HPDE6-E6E7 (cell line): ENCODE results near the gene MMD.
A peak's percentile ranks its signal among the peaks of the same experiment; 100 is the strongest.
"Not testable (repeated sequence)": the region's sequence is repeated elsewhere in the genome, so short reads cannot be mapped to it uniquely, and the experiment has no call there.

ENCODE experiments used
- DNase-seq: peaks from one replicate; pipeline ENCODE4 v3.0.0; 2011; ENCODE audit warnings: missing footprints; ENCODE audit errors: extremely low spot score

The MMD gene, protein sequence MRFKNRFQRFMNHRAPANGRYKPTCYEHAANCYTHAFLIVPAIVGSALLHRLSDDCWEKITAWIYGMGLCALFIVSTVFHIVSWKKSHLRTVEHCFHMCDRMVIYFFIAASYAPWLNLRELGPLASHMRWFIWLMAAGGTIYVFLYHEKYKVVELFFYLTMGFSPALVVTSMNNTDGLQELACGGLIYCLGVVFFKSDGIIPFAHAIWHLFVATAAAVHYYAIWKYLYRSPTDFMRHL

DNA sequence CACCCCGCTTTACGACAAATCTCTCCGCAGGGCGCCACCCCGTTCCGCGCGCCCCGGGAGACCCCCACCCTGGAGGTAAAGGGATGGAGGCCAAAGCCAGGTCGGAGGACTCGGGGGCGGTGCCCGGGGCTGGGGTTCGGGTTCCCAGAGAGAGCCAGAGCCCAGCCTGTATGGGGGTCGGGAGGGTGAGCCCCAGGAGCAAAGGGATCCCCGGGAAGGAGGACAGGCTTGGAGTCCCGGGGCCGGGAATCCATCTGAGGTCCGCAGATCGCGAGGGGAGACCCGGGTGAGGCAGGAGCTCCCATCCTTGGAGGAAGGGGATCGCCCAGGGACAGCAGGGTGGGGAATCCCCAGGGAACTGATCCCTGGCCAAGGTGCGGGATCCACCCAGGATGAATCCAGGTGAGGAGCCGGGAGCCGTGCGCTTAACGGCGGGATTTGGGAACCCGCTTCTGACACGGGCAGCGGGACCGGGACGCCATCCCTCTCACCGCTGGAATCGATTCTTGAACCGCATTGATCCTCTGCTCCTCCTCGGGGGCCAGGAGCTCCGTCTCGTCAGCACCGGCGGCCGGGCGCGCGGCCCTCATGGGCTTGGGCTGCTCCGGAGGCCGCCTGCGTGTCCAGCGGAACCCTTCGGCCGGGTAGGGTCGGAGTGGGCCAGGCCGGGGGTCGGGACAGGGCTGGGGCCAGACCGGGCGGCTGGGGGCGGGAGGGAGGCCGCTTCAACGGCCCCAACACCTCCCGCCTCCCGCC, at the start of gene MMD:
TSS of gene MMD (minus strand) at position 657 of the 756 bp plus-strand sequence. CDS start at position 517, 140 bp downstream.
- peak; percentile 65 for DNase-seq

DNA sequence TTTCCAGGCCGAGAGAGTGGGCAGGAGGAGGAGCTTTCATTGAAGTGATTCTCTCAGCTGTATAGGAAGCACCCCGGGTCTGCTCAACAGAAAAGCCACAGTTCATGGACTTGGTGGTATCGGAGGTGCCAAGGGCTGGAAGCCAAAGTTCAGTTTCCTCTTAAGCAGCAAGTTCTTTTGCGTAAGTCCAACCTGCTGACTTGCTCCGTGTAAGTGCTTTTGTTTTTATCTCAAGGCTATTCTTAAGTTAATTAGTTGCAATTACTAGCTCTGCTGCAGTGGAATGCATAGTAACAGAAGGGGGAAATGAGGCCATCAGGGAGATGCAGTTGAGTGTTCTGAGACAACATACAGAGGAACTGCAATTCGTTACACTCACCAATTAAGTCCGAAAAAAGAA, 45.0 kb upstream of the MMD start:
- no peak for DNase-seq

DNA sequence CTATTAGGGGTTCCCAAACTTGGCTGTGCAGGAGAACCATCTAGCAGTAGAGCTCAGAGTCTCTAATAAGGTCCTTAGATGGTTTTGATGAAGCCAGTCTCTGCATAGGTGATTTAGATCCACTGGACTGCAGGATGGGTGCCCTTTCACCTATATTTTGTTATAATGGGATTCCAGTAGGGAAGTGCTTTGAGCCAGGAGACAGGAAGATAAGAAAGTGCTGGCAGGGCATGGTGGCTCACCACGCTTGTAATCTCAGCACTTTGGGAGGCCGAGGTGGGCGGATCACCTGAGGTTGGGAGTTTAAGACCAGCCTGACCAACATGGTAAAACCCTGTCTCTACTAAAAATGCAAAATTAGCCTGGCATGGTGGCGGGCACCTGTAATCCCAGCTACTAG, 44.1 kb upstream of the MMD start:
- DNase-seq = not testable (repeated sequence)

DNA sequence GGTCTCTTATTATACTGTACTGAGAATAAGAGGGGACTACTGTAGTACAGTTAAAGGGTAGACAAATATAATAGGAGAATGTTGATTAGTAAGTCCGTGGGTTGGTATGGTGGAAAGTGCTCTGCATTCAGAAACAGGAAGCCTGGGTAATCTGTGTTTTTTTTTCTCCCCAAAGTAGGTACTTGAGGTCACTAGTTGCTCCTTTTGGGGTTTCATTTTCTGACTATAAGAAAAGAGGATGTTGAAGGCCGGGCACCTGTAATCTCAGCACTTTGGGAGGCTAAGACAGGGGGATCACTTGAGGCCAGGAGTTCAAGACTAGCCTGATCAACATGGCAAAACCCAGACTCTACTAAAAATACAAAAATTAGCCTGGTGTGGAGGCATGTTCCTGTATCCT, 42.0 kb upstream of the MMD start:
- no peak for DNase-seq

DNA sequence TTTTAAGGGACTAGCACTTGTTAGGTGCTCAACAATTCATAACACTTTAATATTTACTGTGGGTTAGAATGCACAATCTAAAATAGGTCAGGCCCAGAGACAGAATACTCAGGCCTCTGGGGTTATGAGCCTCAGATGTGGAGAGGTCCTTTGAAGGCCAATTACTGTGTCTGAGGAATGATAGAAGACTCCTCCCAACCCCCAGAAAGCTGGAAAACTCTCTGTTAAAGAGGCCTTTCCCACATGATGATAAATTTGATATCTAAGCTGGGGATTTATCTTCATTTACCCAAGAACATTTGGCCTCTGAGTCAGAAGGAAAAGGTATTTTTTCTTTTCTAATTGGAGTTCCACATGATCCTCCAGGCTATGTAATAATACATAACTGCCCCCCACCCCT, 41.1 kb upstream of the MMD start:
- DNase-seq = no peak

DNA sequence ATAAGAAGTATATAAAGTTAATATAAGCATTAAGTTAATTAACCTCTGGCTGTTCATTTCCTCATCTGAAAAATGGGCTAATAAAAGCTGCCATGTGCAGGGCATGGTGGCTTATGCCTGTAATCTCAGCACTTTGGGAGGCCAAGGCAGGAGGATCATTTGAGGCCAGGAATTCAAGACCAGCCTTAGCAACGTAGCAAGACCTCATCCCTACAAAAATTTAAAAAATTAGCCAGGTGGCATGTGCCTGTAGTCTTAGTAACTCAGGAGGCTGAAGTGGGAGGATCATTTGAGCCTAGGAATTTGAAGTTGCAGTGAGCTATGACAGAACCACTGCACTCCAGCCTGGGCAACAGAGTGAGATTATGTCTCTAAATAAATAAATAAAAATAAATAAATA, 40.6 kb upstream of the MMD start:
- no peak for DNase-seq

DNA sequence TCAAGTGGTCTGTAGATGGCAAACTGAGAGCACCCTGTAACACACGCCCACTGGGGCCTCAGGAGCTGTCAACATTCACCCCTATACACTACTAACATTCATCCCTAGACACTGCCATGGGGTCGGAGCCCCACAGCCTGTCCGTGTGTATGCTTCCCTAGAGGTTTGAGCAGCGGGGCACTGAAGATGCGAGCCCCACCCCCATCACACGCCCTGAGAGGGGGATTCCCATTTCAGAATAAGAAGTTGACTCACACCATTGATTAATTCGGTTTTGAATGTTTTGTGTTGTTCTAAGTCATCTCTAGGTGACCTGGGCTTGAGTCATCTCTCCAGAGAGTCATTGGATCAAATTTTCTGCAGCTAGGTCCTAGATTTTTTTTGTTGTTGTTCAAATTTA, 37.3 kb upstream of the MMD start:
- DNase-seq = peak; percentile 66

DNA sequence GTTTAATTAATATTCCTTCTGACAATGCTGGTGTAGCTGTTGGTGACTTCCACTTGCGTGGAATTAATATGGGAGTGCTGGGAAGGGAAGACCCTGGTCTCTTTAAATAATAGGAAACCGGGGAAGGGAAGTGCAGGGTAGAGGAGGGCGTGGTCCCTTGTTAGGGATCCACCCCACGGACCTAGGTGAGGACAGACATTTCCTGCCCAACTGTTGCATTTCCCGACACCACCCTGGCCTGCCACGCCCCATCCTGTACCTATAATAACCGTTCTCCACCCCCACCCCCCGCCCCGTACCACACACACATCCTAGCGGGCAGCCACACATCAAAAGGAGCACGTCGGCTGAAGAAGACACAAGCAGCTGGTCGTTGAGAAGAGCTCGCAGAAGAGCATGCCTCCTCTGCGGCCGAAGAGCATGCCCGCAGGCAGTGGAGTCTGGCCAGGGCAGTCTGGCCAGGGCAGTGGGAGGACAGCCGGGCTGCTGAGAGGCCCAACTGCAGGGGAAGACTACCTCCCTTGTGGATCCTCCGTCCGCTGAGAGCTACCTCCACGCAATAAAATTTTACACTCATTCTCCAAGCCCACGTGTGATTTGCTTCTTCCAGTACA, 36.8 kb upstream of the MMD start:
- DNase-seq = no peak

DNA sequence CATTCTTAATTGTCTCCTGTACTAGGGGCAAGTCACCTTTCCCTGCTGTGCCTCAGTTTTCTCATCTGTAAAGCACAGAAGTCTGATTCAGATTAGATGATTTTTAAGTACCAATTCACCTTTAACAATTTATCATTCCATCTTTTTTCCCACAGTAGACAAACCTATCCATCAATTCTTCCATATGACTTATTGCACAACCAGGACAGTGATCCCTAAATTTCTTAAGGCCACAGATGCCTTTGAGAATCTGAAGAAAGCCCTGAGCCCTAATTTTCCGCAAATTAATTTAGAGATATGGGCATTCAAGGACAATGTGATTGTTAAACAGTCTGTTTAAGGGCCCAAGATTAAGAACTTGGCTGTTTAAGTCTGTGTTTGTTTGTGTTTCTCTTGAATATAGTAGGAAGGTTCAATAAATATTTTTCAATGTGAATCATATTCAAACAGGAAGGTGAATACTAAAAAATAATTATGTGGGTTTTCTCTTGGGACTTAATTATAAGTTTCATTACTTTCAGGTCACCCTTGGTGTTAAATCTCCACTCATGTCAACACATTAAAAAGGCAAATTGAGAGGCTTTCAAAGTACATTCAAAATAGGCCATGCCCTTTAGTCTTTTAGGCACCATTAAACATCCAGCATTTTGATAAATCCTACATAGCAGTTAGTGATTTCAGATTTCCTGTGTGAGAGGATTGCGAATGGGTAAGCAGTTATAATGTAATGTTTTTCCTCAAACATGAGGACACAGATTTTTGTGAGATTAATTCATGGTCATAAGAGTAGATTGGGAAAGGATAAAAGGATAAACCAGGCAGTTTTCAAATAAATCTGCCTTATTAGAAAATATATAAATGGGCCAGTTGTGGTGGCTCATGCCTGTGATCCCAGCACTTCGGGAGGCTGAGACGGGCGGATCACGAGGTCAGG, 34.9 kb upstream of the MMD start:
- no peak for DNase-seq

DNA sequence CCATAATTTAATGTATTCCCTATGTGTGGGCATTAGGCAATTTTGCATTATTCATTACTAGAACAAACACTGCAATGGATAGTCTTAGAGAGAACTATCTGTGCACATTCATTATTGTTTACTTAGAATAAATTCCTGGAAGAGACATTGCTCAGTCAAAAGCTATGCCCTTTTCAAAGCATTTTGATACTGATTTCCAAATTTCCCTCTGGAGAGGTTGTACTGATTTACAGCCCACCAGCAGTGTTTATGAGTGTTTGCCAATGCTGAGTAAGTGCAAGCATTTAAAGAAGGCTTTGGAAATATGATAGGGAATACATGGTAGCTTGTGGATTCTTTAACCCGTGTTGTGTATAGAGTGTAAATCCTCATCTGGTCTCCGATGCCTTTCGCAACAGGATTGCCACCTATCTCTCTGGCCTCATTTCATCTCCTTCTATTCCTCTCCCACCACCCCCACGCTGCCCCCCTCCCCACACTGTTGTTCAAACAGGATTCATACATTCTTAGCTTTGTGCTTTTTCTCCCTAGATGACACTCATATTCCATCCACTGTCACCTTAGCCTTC, 33.4 kb upstream of the MMD start:
- no peak for DNase-seq

DNA sequence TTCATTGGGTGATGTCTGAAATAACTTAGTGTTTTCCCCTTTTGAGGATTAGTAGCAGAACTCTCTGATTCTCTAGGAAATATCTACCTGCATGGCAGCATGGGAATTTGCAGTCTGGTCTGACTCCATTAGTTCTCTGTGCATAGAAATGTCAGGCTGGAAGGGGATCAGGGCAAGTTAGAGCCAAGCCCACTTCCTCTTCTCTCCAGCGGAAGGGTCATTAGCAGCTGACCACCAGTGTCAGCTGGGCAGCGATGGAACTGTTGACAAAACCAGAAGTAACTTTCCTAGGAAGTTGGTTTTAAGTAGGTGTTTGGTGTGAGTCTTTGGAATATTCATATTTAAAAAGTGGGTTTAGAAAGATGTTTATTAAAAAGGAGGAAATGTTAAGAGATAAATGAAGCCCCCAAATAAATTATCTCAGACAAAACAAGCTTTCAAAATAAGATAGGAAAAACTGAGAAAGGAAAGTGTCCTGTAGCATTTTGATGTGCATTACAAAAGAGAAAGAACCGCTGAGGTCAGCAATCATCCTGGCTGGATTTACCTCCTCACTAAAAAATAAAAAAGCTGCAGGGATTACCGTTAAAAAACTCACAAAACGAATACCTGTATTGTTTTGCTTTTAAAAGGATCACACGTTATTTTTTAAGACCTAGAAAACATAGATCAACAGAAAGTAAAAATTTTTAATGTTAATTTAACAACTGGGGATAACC, 32.4 kb upstream of the MMD start:
- no peak for DNase-seq

DNA sequence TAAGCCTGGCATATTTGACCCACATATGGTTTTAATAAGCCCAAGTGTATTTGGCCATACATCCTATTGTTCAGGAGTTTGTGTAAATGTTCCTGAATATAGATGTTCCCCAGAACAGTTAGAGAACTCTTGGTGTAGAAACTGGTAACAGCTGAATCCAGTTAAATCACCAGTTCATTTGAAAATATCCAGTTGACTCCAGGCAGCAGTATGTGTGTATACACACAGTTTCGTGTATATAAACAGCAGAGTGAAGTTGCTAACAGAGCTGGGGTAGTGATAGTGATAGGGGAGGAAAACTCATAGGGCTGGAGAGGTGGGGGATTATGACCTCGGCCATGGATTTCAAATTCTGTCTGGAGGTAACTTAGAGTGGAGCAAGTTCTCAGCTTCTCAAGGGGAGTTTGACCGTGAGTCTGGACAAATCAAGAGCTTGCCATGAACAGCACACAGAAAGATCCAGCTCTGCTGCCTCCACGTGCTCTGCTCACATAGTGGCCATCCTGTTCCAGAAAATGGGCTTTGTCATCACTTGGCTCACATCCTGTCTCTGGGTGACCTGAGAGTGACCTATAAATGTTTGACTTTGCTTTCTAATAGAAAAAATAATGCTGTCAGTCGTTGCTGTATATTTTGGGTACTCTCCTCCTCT, 30.6 kb upstream of the MMD start:
- no peak for DNase-seq

DNA sequence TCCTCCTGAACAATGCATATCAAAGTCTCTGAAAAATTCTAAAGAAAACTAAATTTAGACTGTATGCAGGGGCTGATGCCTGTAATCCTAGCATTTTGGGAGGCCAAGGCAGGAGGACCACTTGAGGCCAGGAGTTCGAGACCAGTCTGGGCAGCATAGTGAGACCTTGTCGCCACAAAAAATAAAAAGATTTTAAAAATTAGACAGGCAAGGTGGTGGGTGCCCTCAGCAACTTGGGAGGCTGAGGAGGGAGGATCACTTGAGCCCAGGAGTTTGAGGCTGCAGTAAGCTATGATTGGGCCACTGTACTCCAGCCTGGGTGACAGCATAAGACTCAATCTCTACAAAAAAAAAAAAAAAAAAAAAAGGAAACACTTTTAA, 30.1 kb upstream of the MMD start:
- no peak for DNase-seq

DNA sequence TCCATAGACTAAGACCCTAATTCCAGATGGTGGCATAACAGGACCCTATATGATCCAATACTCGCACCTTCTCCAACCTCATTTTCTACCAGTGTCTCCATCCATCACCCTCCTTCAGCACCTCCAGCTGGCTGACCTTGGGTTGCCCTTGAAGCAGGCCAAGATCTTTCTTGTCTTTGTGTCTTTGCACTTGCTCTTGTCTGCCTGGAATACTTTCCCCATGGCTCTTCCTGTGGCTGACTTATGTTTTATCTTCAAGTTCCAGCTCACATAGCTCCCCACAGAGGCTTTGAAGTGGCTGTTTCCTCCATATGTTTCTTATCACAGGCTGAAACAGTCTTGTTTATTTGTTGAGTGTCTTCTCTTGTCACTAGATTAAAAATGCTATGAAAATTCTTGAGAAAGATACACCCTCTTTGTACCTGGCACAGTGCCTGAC, 29.6 kb upstream of the MMD start:
- DNase-seq = no peak

DNA sequence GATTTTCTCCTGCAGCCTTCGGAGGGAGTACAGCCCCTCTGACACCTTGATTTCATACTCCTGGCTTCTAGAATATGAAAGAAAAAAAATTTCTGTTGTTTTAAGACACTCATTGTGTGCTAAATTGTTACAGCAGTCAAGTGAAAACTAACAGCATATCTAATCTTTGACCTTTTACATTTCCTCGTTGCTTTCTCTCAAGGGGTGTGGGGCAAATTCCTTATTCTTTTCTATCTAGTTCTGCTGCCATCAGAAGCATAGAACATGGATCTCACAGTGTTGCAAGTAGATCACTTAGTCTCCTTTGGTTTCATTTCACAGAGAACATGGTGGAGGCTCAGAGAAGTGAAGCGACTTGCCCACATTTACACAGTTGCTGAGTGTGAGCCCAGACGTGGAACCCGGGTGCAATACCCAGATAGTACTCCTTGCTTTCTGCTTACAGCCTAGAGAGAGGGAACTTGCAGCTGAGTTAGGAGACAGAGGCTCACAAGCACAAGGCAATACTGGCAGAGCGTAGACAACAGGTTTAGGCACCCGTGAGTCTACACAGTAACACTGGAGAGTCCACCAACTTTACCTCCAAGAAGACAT, 28.7 kb upstream of the MMD start:
- DNase-seq = no peak

DNA sequence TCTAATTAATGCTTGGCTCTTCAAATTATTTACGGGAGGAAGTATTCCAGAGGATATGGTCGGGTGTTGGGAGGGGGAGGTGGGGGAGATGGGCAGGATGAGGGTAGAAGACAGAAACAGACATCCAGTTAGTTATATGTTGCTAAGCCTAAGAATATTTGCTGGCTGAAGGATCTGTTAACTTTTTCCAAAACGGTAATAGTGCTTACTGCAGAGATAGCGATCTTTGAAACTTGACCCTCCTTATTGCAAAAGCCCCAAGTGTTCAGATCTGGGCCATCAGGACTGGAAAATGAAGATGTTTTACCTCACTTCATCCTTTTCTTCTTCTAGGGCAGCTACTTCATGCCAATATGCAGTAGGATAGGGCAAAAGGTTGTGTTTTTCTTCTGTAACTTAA, 27.0 kb upstream of the MMD start:
- DNase-seq = no peak

DNA sequence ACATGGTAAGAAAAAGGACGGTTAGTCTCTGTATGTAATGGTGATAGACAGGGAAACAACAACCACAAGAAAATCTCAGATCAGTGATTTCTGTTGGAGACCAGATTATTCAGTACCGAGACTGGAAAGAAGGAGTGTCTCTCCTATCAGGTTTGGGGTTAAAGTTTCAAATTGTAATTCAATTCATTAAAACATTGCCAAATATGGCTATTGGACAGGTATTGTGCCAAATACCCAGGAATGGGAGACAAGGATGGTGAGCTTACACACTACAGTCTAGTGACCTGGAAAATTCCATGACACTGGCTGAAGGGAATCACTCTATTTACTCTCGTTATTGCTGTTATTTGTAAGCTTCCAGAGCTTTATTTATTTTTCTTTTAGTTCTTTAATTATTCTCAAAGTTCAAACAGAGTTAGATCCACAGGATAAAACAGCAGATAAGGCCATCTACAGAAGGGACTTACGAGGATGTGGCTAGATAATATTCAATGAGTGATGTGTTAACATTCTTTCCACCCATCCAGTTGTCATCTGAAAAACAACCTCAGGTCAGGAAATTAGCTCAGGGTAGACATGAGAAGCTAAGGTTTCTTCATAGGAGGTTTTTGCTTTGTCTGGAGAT, 25.1 kb upstream of the MMD start:
- DNase-seq = no peak

DNA sequence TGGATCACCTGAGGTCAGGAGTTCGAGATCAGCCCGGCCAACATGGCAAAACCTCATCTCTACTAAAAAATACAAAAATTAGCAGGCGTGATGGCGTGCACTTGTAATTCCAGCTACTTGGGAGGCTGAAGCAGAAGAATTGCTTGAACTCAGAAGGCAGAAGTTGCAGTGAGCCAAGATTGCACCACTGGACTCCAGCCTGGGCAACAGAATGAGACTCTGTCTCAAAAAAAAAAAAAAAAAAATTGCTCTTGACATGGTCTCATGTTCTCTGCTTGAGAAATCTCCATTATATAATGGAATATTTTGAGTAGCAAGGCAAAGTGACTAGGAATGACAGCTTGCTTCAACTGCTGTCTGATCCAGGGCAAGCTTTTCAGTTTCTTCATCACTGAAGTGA, 24.4 kb upstream of the MMD start:
- DNase-seq = not testable (repeated sequence)
